ENCODE measurements around the gene TMEM181. TPM values are rescaled to one million over a fixed set of nuclear protein-coding genes. Genes with fewer than 3 reads are reported as not detected.

TMEM181 gene
- total RNA-seq, 3 donors from 2014 or later = 11.4 to 13.2 (median 12.0) TPM

DNA sequence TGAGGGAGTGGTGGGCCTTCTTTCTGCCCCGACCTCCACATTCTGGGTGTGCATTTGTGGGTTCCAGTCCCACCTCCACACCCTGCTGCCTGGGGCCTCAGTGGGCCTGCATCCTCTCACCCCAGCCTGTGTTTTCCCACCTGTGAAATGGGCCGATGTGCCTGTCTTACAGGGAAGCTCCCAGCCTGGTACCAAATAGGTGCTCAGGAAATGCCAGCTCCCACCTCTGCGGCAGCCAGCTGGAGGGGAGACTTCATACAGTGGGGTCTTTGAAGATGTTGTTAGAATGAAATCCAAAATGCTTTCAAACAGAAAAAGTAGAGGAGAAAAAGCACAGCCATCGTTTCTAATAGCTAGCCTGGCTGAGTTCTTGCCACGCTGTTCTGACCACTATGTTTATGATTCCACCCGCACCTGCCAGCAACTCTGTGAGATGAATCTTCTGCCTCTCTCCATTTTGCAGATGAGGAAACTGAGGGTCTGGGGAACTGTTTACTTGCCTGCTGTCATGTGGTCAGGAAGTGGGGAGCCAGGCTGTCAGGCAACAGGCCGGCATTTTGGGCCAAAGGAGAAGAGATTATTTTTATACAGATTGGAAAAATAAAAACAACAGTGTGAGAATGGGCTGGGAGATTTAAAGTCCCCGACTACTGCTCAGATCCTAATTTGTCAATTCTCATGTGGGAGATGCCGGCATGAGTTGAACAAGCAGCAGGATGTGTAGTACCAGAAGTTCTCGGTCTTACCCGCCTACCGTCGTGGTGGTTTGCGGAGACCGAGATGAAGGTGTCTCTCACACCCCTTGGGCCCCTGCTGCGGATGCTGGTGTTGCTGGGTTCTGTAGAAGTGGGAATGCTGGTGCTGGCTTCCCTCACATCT is 4.6 kb downstream of the TMEM181 start:
- DNase-seq (no peak), ATAC-seq (peak in 1 of 2 donors; percentile 29)
- Mint-ChIP-seq H3K36me3 (ENCODE audit: insufficient read depth) (peaks cover 5% of the 10 kb centered on the region), H3K4me1 (ENCODE audit: low read depth) (peaks cover 82% of the 10 kb centered on the region), H3K27me3 (ENCODE audit: low read depth) (no peaks in the 10 kb centered on the region), H3K9me3 (no peaks in the 10 kb centered on the region), H3K4me3 (peak overlapping the region; percentile 71)

DNA sequence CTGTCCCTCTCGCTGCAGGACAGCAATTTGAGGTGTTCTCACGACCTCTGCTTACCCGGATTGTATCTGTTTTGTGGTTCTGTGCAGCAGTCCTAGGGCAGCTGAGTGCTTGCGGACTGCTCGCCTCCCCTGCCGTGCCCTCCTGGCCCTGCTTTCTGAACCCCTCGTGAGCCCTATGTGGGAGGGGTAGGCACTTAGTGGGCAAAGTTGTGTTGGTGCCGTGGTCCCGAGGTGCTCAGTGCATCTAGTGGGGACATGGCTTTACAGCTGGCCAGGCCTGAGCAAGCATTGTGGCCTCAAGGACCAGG is 5.2 kb downstream of the TMEM181 start:
- peaks cover 86% of the 10 kb centered on the region for H3K4me1 Mint-ChIP-seq (ENCODE audit: low read depth)
- no peaks in the 10 kb centered on the region for H3K27me3 Mint-ChIP-seq (ENCODE audit: low read depth)
- H3K36me3 Mint-ChIP-seq (ENCODE audit: insufficient read depth) = peaks cover 5% of the 10 kb centered on the region
- DNase-seq = no peak
- no peaks in the 10 kb centered on the region for H3K9me3 Mint-ChIP-seq
- H3K4me3 Mint-ChIP-seq = peak overlapping the region; percentile 71
- no peak for ATAC-seq

DNA sequence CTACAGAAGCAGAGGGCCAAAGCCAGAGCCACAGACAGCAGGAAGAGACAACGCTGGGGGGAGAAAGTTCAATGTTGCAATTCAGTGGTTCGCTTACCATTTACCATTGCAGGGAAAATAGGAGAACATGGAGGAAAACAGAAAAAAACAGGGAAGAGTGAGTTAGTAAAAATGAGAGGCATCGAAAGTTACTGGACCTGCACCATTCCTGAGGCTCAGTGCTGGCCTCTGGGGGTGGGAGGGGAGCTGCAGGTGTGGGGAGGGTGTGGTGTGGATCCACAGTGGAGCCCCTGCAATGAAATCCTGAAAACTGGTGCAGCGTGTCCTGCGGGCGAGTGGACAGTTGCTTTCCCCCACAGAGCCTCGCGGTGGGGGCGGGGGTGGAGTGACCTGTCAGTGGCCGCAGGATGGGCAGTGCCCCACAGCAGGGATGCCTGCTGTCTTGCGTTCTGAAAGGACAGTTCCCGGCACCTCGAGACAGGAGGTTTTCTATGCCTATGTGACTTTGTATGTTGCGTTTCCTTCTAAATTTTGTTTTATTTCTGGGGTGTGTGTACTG is 5.7 kb downstream of the TMEM181 start:
- ATAC-seq = no peak
- peak overlapping the region; percentile 71 for H3K4me3 Mint-ChIP-seq

GRCh38 chr6:158566207-158566818 is 6.4 kb downstream of the TMEM181 start:
- no peaks in the 10 kb centered on the region for H3K9me3 Mint-ChIP-seq
- peaks cover 7% of the 10 kb centered on the region for H3K36me3 Mint-ChIP-seq (ENCODE audit: insufficient read depth)
- H3K27me3 Mint-ChIP-seq (ENCODE audit: low read depth) = no peaks in the 10 kb centered on the region
- DNase-seq (no peak), ATAC-seq (no peak)
- no peak overlapping the region for H3K4me3 Mint-ChIP-seq
- H3K4me1 Mint-ChIP-seq (ENCODE audit: low read depth) = peaks cover 86% of the 10 kb centered on the region

More for the DNA sequence above, 5.7 kb downstream of the TMEM181 start:
- Mint-ChIP-seq H3K27me3 (ENCODE audit: low read depth) (no peaks in the 10 kb centered on the region), H3K4me1 (ENCODE audit: low read depth) (peaks cover 88% of the 10 kb centered on the region), H3K36me3 (ENCODE audit: insufficient read depth) (peaks cover 7% of the 10 kb centered on the region), H3K9me3 (no peaks in the 10 kb centered on the region)
- no peak for DNase-seq

- DNase-seq (no peak), ATAC-seq (no peak)
- H3K36me3 Mint-ChIP-seq (ENCODE audit: insufficient read depth) = peaks cover 12% of the 10 kb centered on the region
- peak overlapping the region; percentile 77 for H3K4me3 Mint-ChIP-seq
- no peaks in the 10 kb centered on the region for H3K27me3 Mint-ChIP-seq (ENCODE audit: low read depth)
- no peaks in the 10 kb centered on the region for H3K9me3 Mint-ChIP-seq
- H3K4me1 Mint-ChIP-seq (ENCODE audit: low read depth) = peaks cover 84% of the 10 kb centered on the region
Measured at GRCh38 chr6:158567152-158567551, 7.3 kb downstream of the TMEM181 start.

GRCh38 chr6:158567871-158568401 is 8.0 kb downstream of the TMEM181 start:
- peaks cover 16% of the 10 kb centered on the region for H3K36me3 Mint-ChIP-seq (ENCODE audit: insufficient read depth)
- ATAC-seq = peak; percentile 22 to 28

GRCh38 chr6:158568549-158568948 is 8.7 kb downstream of the TMEM181 start:
- DNase-seq = no peak
- Mint-ChIP-seq H3K9me3 (no peaks in the 10 kb centered on the region), H3K4me3 (peak overlapping the region; percentile 77), H3K36me3 (ENCODE audit: insufficient read depth) (peaks cover 19% of the 10 kb centered on the region), H3K4me1 (ENCODE audit: low read depth) (peaks cover 82% of the 10 kb centered on the region), H3K27me3 (ENCODE audit: low read depth) (no peaks in the 10 kb centered on the region)
- ATAC-seq = no peak

More at GRCh38 chr6:158567871-158568401, 8.0 kb downstream of the TMEM181 start:
- Mint-ChIP-seq H3K4me3 (peak overlapping the region; percentile 77), H3K9me3 (no peaks in the 10 kb centered on the region), H3K4me1 (ENCODE audit: low read depth) (peaks cover 84% of the 10 kb centered on the region), H3K27me3 (ENCODE audit: low read depth) (no peaks in the 10 kb centered on the region)
- DNase-seq = no peak

DNA sequence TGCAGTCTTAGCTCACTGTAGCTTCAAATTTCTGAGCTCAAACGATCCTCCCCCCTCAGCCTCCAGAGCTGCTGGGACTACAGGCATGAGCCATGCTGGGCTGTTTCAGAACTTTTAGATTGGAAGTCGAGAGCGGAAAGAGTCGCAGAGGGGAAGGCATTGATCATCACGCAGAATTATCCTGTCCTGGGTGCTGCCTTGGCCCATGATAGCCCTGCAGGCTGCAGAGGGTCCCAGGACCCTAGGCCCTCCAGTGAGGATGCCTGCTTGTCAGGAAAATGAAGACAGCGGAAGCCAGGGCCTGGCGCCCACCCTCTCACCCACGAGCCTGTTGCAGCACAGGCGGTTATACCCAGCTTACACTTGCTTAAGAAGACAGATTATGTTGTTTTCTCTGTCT is 9.1 kb downstream of the TMEM181 start:
- Mint-ChIP-seq H3K4me3 (peak overlapping the region; percentile 21), H3K9me3 (no peaks in the 10 kb centered on the region), H3K27me3 (ENCODE audit: low read depth) (no peaks in the 10 kb centered on the region), H3K36me3 (ENCODE audit: insufficient read depth) (peaks cover 19% of the 10 kb centered on the region), H3K4me1 (ENCODE audit: low read depth) (peaks cover 80% of the 10 kb centered on the region)
- DNase-seq = no peak
- ATAC-seq = no peak

DNA sequence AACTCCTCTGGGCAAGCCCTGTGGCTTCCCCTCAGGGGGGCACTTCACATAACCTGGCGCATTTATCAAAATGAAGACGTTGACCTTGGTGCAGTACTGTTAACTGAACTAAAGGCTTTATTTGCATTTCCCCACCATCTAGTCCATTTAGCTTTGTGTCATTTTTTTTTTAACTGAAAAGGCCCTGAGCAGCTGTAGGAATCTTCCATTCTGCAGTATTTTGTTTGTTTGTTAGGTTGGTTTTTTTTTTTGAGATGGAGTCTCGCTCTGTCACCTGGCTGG is 10.7 kb downstream of the TMEM181 start:
- peaks cover 73% of the 10 kb centered on the region for H3K4me1 Mint-ChIP-seq (ENCODE audit: low read depth)
- ATAC-seq (no peak), DNase-seq (no peak)
- no peaks in the 10 kb centered on the region for H3K9me3 Mint-ChIP-seq
- H3K4me3 Mint-ChIP-seq = no peak overlapping the region
- H3K36me3 Mint-ChIP-seq (ENCODE audit: insufficient read depth) = peaks cover 22% of the 10 kb centered on the region
- no peaks in the 10 kb centered on the region for H3K27me3 Mint-ChIP-seq (ENCODE audit: low read depth)

- peaks cover 65% of the 10 kb centered on the region for H3K4me1 Mint-ChIP-seq (ENCODE audit: low read depth)
- peaks cover 24% of the 10 kb centered on the region for H3K36me3 Mint-ChIP-seq (ENCODE audit: insufficient read depth)
- no peak for ATAC-seq
- no peak overlapping the region for H3K4me3 Mint-ChIP-seq
- no peak for DNase-seq
- H3K9me3 Mint-ChIP-seq = no peaks in the 10 kb centered on the region
- H3K27me3 Mint-ChIP-seq (ENCODE audit: low read depth) = no peaks in the 10 kb centered on the region
Measured at GRCh38 chr6:158571826-158572652, 12.1 kb downstream of the TMEM181 start.

DNA sequence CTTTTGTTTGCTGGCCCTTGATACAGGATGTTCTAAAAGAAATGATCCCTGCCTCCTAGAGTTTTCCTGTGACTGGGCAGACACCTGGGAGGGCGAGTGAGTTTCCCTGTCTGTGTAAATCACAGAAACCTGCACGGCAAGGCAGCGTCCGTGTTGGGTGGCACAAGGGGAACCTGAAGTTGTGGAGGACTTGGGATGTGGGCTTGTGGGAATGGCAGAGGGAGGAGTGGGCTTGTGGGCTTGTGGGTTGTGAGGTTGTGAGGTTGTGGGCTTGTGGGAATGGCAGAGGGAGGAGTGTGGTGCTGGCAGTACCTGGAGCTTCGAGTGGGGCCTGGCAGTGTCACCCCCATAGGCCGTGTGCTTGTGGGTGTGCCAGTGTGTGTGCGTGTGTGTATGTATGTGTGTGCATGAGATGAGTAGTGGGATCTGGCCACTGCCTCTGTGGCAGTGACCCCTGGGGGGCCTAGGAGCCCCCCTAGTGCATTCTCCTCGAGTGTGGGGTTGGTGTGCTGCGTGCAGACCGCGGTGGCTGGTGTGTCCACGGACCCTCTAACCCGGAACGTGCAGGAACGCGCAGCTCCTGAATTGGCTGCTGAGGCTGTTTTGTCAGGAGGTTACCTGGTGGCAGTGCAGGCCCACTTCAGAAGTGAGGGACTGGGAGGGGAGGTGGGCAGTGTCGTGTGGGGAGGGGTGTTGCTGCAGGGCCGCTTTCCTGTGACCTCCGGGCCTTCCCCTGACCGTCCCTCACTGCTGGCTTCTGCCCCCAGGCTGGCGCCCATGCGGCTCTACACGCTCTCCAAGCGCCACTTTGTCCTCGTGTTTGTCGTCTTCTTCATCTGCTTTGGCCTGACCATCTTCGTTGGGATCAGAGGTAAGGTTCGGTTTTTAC is 13.0 kb downstream of the TMEM181 start:
- Mint-ChIP-seq H3K4me1 (ENCODE audit: low read depth) (peaks cover 64% of the 10 kb centered on the region), H3K9me3 (no peaks in the 10 kb centered on the region), H3K27me3 (ENCODE audit: low read depth) (no peaks in the 10 kb centered on the region), H3K36me3 (ENCODE audit: insufficient read depth) (peaks cover 32% of the 10 kb centered on the region), H3K4me3 (no peak overlapping the region)
- ATAC-seq (no peak), DNase-seq (no peak)

DNA sequence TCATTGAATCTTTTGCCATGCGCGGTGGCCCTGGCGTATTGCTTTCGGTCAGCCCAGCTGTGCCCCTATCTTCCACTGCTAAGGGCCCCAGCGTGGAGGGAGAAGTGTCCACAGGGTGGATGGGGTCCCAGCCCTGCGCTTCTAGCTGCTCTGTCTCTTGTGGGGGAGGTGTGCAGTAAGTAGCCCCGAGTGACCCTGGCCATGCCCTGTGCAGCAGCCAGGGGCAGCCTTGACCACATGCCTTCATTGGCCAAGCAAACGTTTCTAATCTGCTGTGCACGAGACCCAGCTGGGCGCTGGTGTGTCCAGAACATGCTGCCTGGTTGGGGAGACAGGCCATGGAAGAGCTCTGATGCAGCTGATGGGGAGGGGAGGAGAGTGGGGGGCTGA is 13.6 kb downstream of the TMEM181 start:
- no peak for ATAC-seq
- no peaks in the 10 kb centered on the region for H3K9me3 Mint-ChIP-seq

GRCh38 chr6:158574800-158575199 is 14.9 kb downstream of the TMEM181 start:
- Mint-ChIP-seq H3K36me3 (ENCODE audit: insufficient read depth) (peaks cover 29% of the 10 kb centered on the region), H3K4me1 (ENCODE audit: low read depth) (peaks cover 50% of the 10 kb centered on the region), H3K4me3 (no peak overlapping the region), H3K27me3 (ENCODE audit: low read depth) (no peaks in the 10 kb centered on the region), H3K9me3 (no peaks in the 10 kb centered on the region)
- no peak for DNase-seq
- ATAC-seq = no peak

More for the DNA sequence above, 13.6 kb downstream of the TMEM181 start:
- Mint-ChIP-seq H3K27me3 (ENCODE audit: low read depth) (no peaks in the 10 kb centered on the region), H3K4me3 (no peak overlapping the region), H3K36me3 (ENCODE audit: insufficient read depth) (peaks cover 32% of the 10 kb centered on the region), H3K4me1 (ENCODE audit: low read depth) (peaks cover 59% of the 10 kb centered on the region)
- DNase-seq = no peak
